Activated CD8-positive, alpha-beta memory T cell treated with anti-CD3 and anti-CD28 coated beads, Interleukin-2, amount 50 U/mL, for 1 hour (primary cell): ENCODE data around the gene RBAK.
"Not testable (repeated sequence)": the region's sequence is repeated elsewhere in the genome, so short reads cannot be mapped to it uniquely, and the experiment has no call there.

Experiments used
- DNase-seq: peaks from one replicate; pipeline ENCODE4 v3.0.0-alpha.2; 2020; ENCODE audit errors: extremely low read depth

Gene RBAK

DNA sequence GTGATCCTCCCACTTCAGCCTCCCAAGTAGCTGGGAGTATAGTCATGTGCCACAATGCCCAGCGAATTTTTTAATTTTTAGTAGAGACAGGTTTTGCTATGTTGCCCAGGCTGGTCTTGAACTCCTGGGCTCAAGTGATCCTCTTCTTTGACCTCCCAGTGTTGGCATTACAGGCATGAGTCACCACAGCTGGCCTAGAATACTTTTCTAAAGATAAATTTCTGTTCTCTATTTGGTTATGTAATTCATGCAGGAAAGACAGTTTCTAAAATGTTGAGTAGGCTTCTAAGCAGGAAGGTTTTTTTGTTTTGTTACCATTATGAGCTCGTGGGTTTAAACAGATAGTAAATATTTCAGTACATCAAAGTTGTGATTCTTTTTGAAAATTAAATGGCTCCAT lies 5.0 kb downstream of the RBAK start:
- no peak for DNase-seq

DNA sequence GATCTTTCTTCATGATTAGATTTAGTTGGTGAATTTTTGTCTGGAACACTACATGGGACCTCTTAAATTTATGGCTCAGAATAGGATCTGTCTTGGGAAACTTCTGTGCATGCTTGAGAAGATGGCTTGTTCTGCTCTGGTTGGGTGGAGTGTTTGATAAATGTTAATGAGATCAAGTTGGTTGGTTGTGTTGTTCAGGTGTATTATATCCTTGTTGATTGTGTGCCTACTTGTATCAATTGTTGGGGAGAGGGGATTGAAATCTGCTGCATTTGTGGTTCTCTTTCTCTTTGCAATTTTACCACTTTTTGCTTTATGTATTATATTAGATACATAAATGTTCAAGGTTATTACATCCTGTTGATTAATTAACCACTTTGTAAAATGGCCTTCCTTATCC lies 6.1 kb downstream of the RBAK start:
- DNase-seq, result not testable (repeated sequence)

DNA sequence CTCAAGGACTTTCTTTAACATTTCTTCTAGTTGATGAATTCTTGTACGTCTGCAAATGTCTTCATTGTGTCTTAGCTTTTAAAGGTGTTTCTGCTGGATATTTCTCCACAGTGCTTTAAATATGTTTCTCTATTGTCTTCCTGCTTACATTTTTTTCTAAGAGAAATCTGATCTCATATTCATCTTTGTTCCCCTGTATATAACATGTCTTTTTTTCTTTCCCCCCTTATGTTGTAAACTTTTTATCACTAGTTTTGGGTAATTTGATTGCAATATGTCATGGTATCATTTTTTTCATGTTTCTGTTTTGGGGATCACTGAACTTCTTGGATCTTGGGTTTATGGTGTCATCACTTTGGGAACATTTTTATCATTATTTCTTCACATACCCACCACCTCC lies 7.5 kb downstream of the RBAK start:
- DNase-seq, result no peak

DNA sequence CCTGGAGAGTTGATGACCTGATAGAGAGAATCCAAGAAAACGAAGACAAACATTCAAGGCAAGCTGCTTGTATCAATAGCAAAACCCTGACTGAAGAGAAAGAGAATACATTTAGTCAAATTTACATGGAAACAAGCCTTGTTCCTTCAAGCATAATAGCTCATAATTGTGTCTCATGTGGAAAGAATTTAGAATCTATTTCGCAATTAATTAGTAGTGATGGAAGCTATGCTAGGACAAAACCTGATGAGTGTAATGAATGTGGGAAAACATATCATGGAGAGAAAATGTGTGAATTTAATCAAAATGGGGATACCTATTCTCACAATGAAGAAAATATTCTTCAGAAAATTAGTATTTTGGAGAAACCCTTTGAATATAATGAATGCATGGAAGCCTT lies 18.0 kb downstream of the RBAK start:
- DNase-seq, result no peak

DNA sequence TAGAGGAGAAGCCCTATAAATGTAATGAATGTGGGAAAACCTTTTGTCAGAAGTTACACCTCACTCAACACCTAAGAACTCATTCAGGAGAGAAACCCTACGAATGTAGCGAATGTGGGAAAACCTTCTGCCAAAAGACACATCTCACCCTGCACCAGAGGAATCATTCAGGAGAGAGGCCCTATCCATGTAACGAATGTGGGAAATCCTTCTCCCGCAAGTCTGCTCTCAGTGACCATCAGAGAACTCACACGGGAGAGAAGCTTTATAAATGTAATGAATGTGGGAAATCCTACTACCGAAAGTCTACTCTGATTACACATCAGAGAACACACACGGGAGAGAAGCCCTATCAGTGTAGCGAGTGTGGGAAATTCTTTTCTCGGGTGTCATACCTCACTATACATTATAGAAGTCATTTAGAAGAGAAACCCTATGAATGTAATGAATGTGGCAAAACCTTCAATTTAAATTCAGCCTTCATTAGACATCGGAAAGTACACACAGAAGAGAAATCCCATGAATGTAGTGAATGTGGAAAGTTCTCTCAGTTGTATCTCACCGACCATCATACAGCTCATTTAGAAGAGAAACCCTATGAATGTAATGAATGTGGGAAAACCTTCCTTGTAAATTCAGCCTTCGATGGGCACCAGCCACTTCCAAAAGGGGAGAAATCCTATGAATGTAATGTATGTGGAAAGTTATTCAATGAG lies 18.9 kb downstream of the RBAK start:
- DNase-seq, result no peak

DNA sequence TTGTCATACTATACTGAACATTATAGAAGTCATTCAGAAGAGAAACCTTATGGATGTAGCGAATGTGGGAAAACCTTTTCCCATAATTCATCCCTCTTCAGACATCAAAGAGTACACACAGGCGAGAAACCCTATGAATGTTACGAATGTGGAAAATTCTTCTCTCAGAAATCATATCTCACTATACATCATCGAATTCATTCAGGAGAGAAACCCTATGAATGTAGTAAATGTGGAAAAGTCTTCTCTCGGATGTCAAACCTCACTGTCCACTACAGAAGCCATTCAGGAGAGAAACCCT lies 19.4 kb downstream of the RBAK start:
- DNase-seq, result no peak

DNA sequence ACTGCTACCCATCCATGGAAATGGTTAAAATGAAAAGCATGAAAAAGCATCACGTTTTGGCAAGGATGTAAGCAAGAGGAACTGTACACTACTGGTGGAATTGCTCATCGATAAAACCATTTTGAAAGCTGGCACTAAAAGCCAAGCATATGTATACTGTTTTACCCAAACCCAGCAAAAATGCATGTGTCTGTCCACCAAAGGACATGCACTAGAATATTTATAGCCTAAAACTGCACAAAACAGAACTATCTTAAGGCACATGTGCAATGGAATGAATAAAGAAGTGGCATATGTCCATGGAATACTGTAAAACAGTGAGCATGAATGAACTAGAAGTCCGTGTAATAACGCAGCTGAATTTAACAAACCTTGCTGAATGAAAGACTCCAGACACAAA lies 22.9 kb downstream of the RBAK start:
- DNase-seq, result no peak

DNA sequence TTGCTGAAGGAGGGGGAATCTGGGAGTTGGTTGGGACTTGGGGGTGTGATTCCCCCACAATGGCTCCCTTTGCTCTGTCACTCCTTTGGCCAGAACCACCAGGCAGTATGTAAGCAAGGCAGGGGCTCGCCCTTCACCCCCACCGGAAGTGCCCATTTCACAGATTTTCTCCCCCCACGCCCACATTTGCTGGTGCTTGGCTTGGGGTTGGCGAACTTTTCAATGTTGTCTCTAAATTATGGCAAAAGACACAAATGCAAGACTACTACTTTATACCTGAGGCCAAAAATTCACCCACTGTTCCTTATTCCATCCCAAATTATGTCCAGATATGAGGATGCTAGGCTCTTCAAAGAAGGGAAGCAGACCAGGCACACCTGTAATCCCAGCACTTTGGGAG lies 24.5 kb downstream of the RBAK start:
- DNase-seq, result no peak

DNA sequence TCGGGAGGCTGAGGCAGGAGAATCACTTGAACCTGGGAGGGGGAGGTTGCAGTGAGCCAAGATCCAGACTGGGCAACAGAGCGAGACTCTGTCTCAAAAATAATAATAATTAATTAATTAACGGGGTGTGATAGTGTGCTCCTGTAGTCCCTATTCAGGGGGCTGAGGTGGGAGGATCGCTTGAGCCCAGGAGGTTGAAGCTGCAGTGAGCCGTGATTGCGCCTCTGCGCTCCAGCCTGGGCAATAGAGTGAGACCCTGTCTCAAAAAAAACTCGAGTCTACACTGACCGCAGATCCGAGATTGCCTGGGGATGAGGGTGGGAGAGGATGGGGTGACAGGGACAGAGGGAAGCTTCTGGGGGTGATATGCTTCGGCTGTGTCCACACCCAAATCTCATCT lies 29.5 kb downstream of the RBAK start:
- DNase-seq, result not testable (repeated sequence)

DNA sequence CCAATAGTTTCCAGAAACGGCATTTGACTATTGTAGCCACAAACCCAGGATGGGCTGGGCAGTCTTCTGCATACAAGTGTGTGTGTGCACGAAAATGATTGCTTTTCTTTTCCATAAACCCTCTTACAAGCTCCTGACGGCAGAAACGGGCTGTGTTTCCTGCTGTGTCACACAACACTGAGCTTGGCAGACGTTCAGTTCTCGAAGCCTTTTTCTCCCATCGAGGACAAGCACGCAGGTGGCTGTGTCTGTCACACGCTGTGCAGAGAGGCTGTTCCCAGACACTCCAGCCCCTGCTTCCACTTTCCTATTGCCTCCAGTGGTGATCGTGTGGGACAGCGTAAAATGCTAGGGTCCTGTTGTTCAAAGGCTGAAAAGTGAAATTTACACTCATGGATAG lies 32.1 kb downstream of the RBAK start:
- DNase-seq, result no peak

DNA sequence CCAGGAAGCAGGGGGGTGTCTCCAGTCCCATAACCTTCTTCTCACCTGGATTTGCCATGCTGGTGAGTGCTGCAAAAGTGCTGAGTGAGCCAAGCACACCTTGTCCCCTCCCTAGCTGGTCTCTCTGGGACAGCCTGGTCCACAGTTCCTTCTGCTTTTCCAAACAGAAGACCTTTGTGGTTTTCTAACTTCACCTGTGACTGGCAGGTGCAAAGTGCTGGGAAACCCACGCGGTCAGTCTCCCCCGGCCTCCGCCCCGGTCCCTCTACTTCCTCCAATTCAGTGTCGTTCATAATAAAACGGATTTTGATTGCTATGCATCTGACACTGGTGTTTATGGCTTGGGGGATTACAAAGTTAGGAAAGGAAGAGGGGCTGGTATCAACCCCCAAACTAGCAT lies 37.1 kb downstream of the RBAK start:
- DNase-seq, result no peak

DNA sequence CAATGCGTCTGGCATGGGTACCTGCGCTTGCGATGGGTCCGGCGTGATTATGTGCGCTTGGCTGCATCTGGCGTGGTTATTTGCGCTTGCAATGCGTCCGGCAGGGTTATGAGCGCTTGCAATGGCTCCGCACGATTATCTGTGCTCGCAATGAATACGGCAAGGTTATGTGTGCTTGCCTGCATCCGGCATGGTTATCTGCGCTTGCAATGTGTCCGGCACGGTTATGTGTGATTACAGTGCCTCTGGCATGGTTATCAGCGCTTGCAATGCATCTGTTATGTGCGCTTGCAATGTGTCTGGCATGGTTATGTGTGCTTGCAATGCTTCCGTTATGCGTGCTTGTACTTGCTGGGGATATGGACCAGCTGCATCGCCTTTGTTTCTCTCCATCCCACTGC lies 37.7 kb downstream of the RBAK start:
- no peak for DNase-seq

DNA sequence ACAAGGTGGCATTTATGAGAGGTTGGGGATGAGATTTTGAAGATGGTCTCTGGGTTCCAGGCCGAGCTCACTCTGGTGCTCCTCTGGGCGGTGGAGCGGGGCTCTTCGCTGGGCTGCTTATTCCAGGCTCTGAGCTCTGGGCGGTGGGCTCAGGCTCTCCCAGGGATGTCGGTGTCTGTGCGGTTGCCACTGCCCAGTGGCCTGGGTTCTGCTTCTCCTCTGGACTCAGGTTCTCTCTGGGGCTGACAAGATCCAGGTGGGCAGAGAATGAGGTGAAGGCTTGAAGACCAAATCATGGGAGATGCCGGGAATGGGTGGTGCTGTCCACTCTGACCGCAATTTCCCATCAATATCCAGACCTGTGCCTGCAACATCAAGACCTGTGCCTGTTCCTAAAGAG lies 40.6 kb downstream of the RBAK start:
- no peak for DNase-seq

DNA sequence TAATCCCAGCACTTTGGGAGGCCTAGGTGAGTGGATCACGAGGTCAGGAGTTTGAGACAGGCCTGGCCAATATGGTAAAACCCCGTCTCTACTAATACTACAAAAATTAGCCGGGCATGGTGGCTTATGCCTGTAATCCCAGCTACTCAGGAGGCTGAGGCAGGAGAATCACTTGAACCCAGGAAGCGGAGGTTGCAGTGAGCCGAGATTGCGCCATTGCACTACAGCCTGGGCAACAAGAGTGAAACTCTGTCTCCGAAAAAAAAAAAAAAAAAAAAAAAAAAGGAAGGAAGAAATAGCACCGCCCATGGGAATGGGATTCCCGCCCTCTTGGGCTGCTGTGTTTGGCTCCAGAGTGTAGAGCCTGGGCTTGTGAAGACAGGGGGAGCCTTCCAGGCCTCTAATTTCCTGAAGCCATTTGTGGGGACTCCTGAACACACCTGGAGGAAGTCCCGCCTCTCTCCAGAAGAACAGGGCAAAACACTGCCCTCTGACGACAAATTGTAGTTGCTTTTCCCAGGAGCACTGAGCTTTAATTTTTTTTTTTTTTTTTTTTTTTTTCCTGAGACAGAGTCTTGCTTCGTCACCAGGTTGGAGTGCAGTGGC lies 42.7 kb downstream of the RBAK start:
- DNase-seq, result not testable (repeated sequence)

DNA sequence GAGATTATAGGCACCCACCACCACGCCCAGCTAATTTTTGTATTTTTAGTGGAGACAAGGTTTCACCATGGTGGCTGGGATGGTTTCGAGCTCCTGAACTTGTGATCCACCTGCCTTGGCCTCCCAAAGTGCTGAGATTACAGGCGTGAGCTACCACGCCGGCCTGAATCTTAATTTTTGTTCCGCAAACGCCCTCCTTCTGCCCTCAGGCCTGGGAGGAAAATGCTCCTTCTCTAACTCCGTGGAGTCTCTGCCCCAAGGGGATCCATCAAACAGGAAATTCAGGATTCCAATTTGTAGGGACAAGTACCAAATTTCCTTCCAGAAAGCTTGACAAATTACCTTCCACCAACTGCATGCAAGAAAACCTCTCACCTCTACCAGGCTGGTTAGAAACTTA lies 43.2 kb downstream of the RBAK start:
- DNase-seq, result no peak

DNA sequence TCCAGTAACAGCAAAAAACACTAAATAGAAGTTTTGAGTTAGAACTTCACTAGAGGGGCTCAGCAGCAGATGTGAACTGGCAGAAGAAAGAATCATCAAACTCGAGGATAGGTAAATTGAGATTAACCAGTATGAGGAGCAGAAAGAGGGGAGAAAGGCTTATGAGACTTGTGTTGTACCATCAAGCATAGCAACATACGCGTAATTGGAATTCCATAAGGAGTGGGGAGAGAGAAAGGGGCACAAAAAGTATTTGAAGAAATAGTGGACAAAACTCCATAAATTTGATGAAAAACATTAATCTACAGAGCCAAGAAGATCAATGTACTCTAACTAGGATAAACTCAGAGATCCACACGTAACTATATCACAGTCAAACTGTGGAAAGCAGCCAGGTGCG lies 48.3 kb downstream of the RBAK start:
- DNase-seq, result no peak

DNA sequence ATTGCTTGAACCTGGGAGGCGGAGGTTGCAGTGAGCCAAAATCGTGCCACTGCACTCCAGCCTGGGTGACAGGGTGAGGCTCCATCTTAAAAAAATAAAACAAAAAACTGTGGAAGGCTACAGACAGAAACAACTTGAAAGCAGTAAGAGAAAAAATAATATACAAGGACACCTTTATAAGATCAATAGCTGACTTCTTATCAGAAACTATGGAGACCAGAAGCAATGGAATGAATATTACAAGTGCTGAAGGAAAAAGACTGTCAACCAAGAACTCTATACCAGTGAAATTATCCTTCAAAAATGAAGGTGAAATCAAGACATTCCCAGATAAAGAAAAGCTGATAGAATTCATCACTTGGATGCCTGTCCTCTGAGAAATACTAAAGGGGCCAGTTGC lies 49.0 kb downstream of the RBAK start:
- no peak for DNase-seq

DNA sequence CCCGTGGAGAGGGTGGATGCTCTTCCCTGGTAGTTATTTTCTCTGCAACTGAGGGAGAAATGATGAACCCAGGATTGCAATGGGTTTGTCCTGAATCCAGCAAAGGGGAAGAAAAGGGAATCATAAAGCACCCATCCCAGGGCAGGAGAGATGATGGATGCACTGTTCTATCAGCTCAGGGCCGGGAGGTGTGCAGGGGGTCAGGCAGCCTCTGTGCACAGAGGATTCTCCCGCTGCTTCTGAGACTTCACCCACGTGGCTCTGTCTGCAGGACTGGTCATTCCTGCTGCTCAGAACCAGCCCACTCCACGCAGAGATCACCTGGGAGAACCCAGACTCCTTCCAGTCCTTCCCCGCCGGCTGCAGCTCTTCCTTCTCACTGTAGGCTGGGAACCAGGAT lies 70.7 kb downstream of the RBAK start:
- no peak for DNase-seq

DNA sequence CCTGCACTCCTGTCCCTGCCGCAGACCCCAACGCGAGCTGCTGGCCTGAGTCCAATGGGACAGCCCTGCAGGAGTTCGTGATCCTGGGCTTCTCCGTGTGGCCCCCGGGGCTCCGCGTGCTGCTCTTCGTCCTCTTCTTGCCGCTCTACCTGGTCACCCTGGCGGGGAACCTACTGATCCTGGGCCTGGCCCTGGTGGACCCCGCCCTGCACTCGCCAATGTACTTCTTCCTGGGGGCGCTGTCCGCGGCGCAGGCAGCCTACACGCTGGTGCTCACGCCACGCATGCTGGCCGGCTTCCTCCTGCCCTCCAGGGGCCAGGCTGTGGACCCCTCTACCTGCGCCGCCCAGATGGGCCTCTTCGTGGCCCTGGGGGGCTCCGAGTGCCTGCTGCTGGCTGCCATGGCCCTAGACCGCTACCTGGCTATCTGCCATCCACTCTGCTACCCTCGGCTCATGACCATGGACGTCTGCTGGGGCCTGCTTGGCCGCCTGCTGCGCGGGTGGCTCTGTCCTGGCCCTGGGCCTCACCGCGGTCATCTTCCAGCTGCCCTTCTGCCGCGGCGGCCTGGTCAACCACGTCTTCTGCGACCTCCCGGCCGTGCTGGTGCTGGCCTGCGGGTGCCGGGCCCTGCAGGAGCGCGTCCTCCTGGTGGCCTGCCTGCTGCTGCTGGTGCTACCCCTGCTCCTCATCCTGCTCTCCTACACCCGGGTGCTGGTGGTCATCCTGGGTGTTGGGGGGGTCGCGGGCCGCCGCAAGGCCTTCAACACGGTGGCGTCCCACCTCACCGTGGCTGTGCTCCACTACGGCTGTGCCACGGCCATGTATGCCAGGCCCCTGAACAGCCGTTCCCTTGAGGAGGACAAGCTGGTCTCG lies 71.7 kb downstream of the RBAK start:
- DNase-seq, result no peak
